ENCODE data around the gene KLHL13.
"Not testable (repeated sequence)": the region's sequence is repeated elsewhere in the genome, so short reads cannot be mapped to it uniquely, and the experiment has no call there.

The KLHL13 gene

GRCh38 chrX:117959045-117959444 lies 157.6 kb downstream of the KLHL13 start:
- H3K9ac ChIP-seq (ENCODE audit: low read length) = no peak overlapping the region
- H3K9me3 ChIP-seq (ENCODE audit: low read length) = no peaks in the 10 kb centered on the region
- H4K20me1 ChIP-seq (ENCODE audit: insufficient read depth, low read length) = no peaks in the 10 kb centered on the region
- no peak overlapping the region for H3K27ac ChIP-seq (ENCODE audit: low read depth, low read length, poor library complexity, severe bottlenecking)
- no peaks in the 10 kb centered on the region for H3K9me2 ChIP-seq (ENCODE audit: low read depth, low read length)
- H2AFZ ChIP-seq (ENCODE audit: low read length) = no peak overlapping the region
- no peaks in the 10 kb centered on the region for H3F3A ChIP-seq (ENCODE audit: insufficient read depth, low read length)
- no peaks in the 10 kb centered on the region for H3K27me3 ChIP-seq (ENCODE audit: insufficient read depth, low read length)
- no peaks in the 10 kb centered on the region for H3K36me3 ChIP-seq (ENCODE audit: insufficient read depth, low read length)
- H3K4me1 ChIP-seq (ENCODE audit: insufficient read depth, low read length, severe bottlenecking) = no peaks in the 10 kb centered on the region
- TF ChIP-seq, protein P1, sequence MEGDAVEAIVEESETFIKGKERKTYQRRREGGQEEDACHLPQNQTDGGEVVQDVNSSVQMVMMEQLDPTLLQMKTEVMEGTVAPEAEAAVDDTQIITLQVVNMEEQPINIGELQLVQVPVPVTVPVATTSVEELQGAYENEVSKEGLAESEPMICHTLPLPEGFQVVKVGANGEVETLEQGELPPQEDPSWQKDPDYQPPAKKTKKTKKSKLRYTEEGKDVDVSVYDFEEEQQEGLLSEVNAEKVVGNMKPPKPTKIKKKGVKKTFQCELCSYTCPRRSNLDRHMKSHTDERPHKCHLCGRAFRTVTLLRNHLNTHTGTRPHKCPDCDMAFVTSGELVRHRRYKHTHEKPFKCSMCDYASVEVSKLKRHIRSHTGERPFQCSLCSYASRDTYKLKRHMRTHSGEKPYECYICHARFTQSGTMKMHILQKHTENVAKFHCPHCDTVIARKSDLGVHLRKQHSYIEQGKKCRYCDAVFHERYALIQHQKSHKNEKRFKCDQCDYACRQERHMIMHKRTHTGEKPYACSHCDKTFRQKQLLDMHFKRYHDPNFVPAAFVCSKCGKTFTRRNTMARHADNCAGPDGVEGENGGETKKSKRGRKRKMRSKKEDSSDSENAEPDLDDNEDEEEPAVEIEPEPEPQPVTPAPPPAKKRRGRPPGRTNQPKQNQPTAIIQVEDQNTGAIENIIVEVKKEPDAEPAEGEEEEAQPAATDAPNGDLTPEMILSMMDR (IDR thresholded peaks at IDR 0.05; ENCODE audit: low read length) = no peak
- no peak for TF ChIP-seq EZH2 (IDR thresholded peaks at IDR 0.05; ENCODE audit: borderline replicate concordance, low read length)
- no peak overlapping the region for H3K4me3 ChIP-seq (ENCODE audit: low read depth, low read length, poor library complexity, severe bottlenecking)
- no peaks in the 10 kb centered on the region for H3K79me2 ChIP-seq (ENCODE audit: insufficient read depth, low read length)
- H3K4me2 ChIP-seq (ENCODE audit: low read length) = no peak overlapping the region

GRCh38 chrX:117957128-117957527 lies 159.5 kb downstream of the KLHL13 start:
- Histone ChIP-seq H3K36me3 (ENCODE audit: insufficient read depth, low read length) (no peaks in the 10 kb centered on the region), H2AFZ (ENCODE audit: low read length) (no peak overlapping the region), H3K4me1 (ENCODE audit: insufficient read depth, low read length, severe bottlenecking) (no peaks in the 10 kb centered on the region), H3K9me2 (ENCODE audit: low read depth, low read length) (no peaks in the 10 kb centered on the region), H3K27me3 (ENCODE audit: insufficient read depth, low read length) (no peaks in the 10 kb centered on the region), H4K20me1 (ENCODE audit: insufficient read depth, low read length) (no peaks in the 10 kb centered on the region), H3K4me3 (ENCODE audit: low read depth, low read length, poor library complexity, severe bottlenecking) (no peak overlapping the region), H3K9me3 (ENCODE audit: low read length) (no peaks in the 10 kb centered on the region), H3K79me2 (ENCODE audit: insufficient read depth, low read length) (no peaks in the 10 kb centered on the region), H3K27ac (ENCODE audit: low read depth, low read length, poor library complexity, severe bottlenecking) (no peak overlapping the region), H3F3A (ENCODE audit: insufficient read depth, low read length) (no peaks in the 10 kb centered on the region), H3K4me2 (ENCODE audit: low read length) (no peak overlapping the region), H3K9ac (ENCODE audit: low read length) (no peak overlapping the region)
- TF ChIP-seq EZH2 (IDR thresholded peaks at IDR 0.05; ENCODE audit: borderline replicate concordance, low read length) = no peak
- TF ChIP-seq, protein P1 (IDR thresholded peaks at IDR 0.05; ENCODE audit: low read length) = no peak

GRCh38 chrX:117939296-117939695 lies 177.3 kb downstream of the KLHL13 start:
- H2AFZ ChIP-seq (ENCODE audit: low read length); H3K4me3 ChIP-seq (ENCODE audit: low read depth, low read length, poor library complexity, severe bottlenecking); H3F3A ChIP-seq (ENCODE audit: insufficient read depth, low read length); H4K20me1 ChIP-seq (ENCODE audit: insufficient read depth, low read length); H3K27me3 ChIP-seq (ENCODE audit: insufficient read depth, low read length); H3K9ac ChIP-seq (ENCODE audit: low read length); H3K36me3 ChIP-seq (ENCODE audit: insufficient read depth, low read length); H3K4me2 ChIP-seq (ENCODE audit: low read length); H3K9me3 ChIP-seq (ENCODE audit: low read length); H3K79me2 ChIP-seq (ENCODE audit: insufficient read depth, low read length); H3K9me2 ChIP-seq (ENCODE audit: low read depth, low read length); H3K4me1 ChIP-seq (ENCODE audit: insufficient read depth, low read length, severe bottlenecking); H3K27ac ChIP-seq (ENCODE audit: low read depth, low read length, poor library complexity, severe bottlenecking): not testable (repeated sequence)

DNA sequence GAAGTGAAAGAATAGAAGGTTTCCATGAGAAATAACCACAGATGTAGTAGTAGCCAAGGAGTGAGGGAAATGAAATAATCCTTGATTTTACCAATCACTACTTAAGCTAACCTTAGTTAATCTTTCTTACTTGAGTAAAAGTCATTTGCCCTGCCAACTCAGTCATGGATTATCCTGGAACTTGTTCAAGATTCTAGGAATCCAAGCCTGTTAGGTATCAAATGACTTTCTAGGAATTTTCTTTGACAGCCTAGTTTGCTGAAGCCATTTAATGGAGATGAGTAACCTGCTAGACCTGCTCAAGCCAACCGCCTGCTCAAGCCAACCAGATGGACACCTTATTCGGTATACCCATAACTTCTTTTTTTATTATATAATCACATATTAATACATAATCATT lies 180.5 kb downstream of the KLHL13 start:
- Histone ChIP-seq H3K4me1 (ENCODE audit: insufficient read depth, low read length, severe bottlenecking) (no peaks in the 10 kb centered on the region), H3K9me2 (ENCODE audit: low read depth, low read length) (no peaks in the 10 kb centered on the region), H4K20me1 (ENCODE audit: insufficient read depth, low read length) (no peaks in the 10 kb centered on the region), H3K9me3 (ENCODE audit: low read length) (no peaks in the 10 kb centered on the region), H3K9ac (ENCODE audit: low read length) (no peak overlapping the region), H3K4me3 (ENCODE audit: low read depth, low read length, poor library complexity, severe bottlenecking) (no peak overlapping the region), H3K36me3 (ENCODE audit: insufficient read depth, low read length) (no peaks in the 10 kb centered on the region), H3K27me3 (ENCODE audit: insufficient read depth, low read length) (no peaks in the 10 kb centered on the region), H2AFZ (ENCODE audit: low read length) (no peak overlapping the region), H3F3A (ENCODE audit: insufficient read depth, low read length) (no peaks in the 10 kb centered on the region), H3K79me2 (ENCODE audit: insufficient read depth, low read length) (no peaks in the 10 kb centered on the region), H3K27ac (ENCODE audit: low read depth, low read length, poor library complexity, severe bottlenecking) (no peak overlapping the region), H3K4me2 (ENCODE audit: low read length) (no peak overlapping the region)
- TF ChIP-seq, protein P1 (IDR thresholded peaks at IDR 0.05; ENCODE audit: low read length) = no peak
- TF ChIP-seq EZH2 (IDR thresholded peaks at IDR 0.05; ENCODE audit: borderline replicate concordance, low read length) = no peak

DNA sequence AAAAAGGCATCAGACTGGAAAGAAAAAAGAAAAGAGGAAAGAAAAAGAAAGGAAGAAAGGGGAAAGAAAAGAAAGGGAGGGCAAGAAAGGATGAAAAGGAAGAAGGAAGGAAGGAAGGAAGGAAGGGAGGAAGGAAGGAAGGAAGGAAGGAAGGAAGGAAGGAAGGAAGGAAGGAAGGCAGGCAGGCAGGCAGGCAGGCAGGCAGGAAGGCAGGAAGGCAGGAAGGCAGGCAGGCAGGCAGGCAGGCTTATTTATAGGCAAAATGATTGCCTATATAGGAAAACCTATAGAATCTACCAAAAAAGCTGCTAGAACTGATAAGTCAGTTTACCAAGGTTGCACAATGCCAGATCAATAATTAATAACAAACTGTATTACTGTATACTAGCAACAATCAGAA lies 186.5 kb downstream of the KLHL13 start:
- H3K27me3 ChIP-seq (ENCODE audit: insufficient read depth, low read length); H2AFZ ChIP-seq (ENCODE audit: low read length); H3K36me3 ChIP-seq (ENCODE audit: insufficient read depth, low read length); H3K9ac ChIP-seq (ENCODE audit: low read length); H3K9me3 ChIP-seq (ENCODE audit: low read length); H3K4me2 ChIP-seq (ENCODE audit: low read length); H3F3A ChIP-seq (ENCODE audit: insufficient read depth, low read length); H4K20me1 ChIP-seq (ENCODE audit: insufficient read depth, low read length); H3K27ac ChIP-seq (ENCODE audit: low read depth, low read length, poor library complexity, severe bottlenecking); H3K9me2 ChIP-seq (ENCODE audit: low read depth, low read length); H3K79me2 ChIP-seq (ENCODE audit: insufficient read depth, low read length); H3K4me1 ChIP-seq (ENCODE audit: insufficient read depth, low read length, severe bottlenecking); H3K4me3 ChIP-seq (ENCODE audit: low read depth, low read length, poor library complexity, severe bottlenecking): not testable (repeated sequence)

All from OCI-LY1 (cell line).